H1 (cell line): Measurements from ENCODE around the gene TNFAIP1. TPM values are rescaled to one million over a fixed set of nuclear protein-coding genes. Genes with fewer than 3 reads are reported as not detected.

Experiments used
- CTCF ChIA-PET: fragments of 300-600 bp; sonication (Branson Sonifier 250); formaldehyde crosslinking; loops from one replicate; lab custom pipeline; 2021; ENCODE audit not compliant: partially characterized antibody; lab: Charles Lee
- POLR2A ChIA-PET: fragments of 300-600 bp; sonication (Branson Sonifier 250); formaldehyde crosslinking; loops from one replicate; lab custom pipeline; 2021; ENCODE audit warnings: inconsistent platforms; ENCODE audit not compliant: partially characterized antibody; lab: Charles Lee
- DNase-seq, 2 experiments: peaks; one replicate each; pipeline versions ENCODE4 v3.0.0 to v3.0.0-alpha.2; 2010 to 2022; ENCODE audit warnings: low spot score in 2 of 2, low read depth in 1 of 2, mixed read lengths in 1 of 2
- FAIRE-seq: peaks from 2 replicates; lab custom pipeline; 2011; peaks lifted over from hg19 to GRCh38; lab: Jason Lieb, UNC
- H2AFZ ChIP-seq: 2 replicates; pipeline ENCODE4 v1.8.1; 2012; ENCODE audit warnings: low read length, inconsistent platforms
- H2AK5ac ChIP-seq: 2 replicates; pipeline ENCODE4 v1.6.1; 2013; ENCODE audit warnings: low read depth, low read length
- H2BK120ac ChIP-seq: replicated peaks from 2 replicates; pipeline ENCODE3; 2013; ENCODE audit warnings: low read depth, low read length, inconsistent platforms
- H2BK12ac ChIP-seq: 2 replicates; pipeline ENCODE4 v1.6.1; 2013; ENCODE audit warnings: low read depth, low read length
- H2BK15ac ChIP-seq: 2 replicates; pipeline ENCODE4 v1.6.1; 2013; ENCODE audit warnings: low read length
- H2BK20ac ChIP-seq: 2 replicates; pipeline ENCODE4 v1.6.1; 2013; ENCODE audit warnings: low read length
- H2BK5ac ChIP-seq: 2 replicates; pipeline ENCODE4 v1.6.1; 2013; ENCODE audit warnings: low read depth, low read length
- H3K14ac ChIP-seq: 2 replicates; pipeline ENCODE4 v1.6.1; 2013; ENCODE audit warnings: inconsistent platforms; ENCODE audit not compliant: insufficient read length
- H3K18ac ChIP-seq: 2 replicates; pipeline ENCODE4 v1.6.1; 2013; ENCODE audit warnings: low read length; ENCODE audit errors: extremely low read depth
- H3K23ac ChIP-seq: 2 replicates; pipeline ENCODE4 v1.6.1; 2013; ENCODE audit warnings: inconsistent platforms; ENCODE audit not compliant: insufficient read length
- H3K23me2 ChIP-seq: 2 replicates; pipeline ENCODE4 v1.6.1; 2013; ENCODE audit warnings: low read depth, low read length
- H3K27ac ChIP-seq: 2 replicates; pipeline ENCODE4 v1.6.1; 2011; ENCODE audit warnings: low read depth, low read length, inconsistent platforms
- H3K27me3 ChIP-seq, 4 experiments: replicated peaks in 1 of 4; 1 replicate in 1 of 4; 2 replicates in 3 of 4; pipeline versions ENCODE4 v1.6.1 to v1.8.1; 2011 to 2013; ENCODE audit warnings: low read length in 3 of 4, mild to moderate bottlenecking in 3 of 4, inconsistent platforms in 2 of 4, mixed read lengths in 2 of 4, moderate library complexity in 1 of 4; ENCODE audit not compliant: control insufficient read depth in 3 of 4, insufficient read depth in 3 of 4; ENCODE audit errors: extremely low read depth in 1 of 4
- H3K36me3 ChIP-seq, 4 experiments: 2 replicates each; pipeline versions ENCODE4 v1.6.1 to v1.8.1; 2011 to 2013; ENCODE audit warnings: mild to moderate bottlenecking in 4 of 4, low read length in 3 of 4, moderate library complexity in 2 of 4, control low read depth in 1 of 4, inconsistent platforms in 1 of 4; ENCODE audit not compliant: insufficient read depth in 4 of 4, control insufficient read depth in 2 of 4
- H3K4ac ChIP-seq: replicated peaks from 2 replicates; pipeline ENCODE3; 2013; ENCODE audit warnings: low read length, low read depth, mixed read lengths, inconsistent platforms; ENCODE audit not compliant: insufficient read length
- H3K4me1 ChIP-seq, 4 experiments: replicated peaks in 1 of 4; 1 replicate in 1 of 4; 2 replicates in 3 of 4; pipeline versions ENCODE4 v1.6.1 to v1.8.1; 2011 to 2013; ENCODE audit warnings: low read length in 3 of 4, inconsistent platforms in 2 of 4, mixed read lengths in 1 of 4; ENCODE audit not compliant: insufficient read depth in 4 of 4, control insufficient read depth in 3 of 4
- H3K4me2 ChIP-seq, 2 experiments: 2 replicates each; pipeline versions ENCODE4 v1.6.1 to v1.8.1; 2011 to 2013; ENCODE audit warnings: low read depth in 2 of 2, low read length in 2 of 2, control low read depth in 1 of 2, inconsistent platforms in 1 of 2, mild to moderate bottlenecking in 1 of 2; ENCODE audit not compliant: insufficient read depth in 1 of 2
- H3K4me3 ChIP-seq, 4 experiments: fragments of 200-600, 300-600 bp in 1 of 4; sonication (generic), shearing (Covaris generic), sonication (Bioruptor Twin) in 1 of 4; 2 replicates each; pipeline versions ENCODE4 v1.5.1 to v1.8.1; 2011 to 2016; ENCODE audit warnings: low read length in 4 of 4, low read depth in 3 of 4, control low read depth in 2 of 4, inconsistent platforms in 2 of 4, mild to moderate bottlenecking in 2 of 4, mixed read lengths in 1 of 4, moderate library complexity in 1 of 4; ENCODE audit not compliant: insufficient read depth in 2 of 4; ENCODE audit errors: extremely low read depth in 1 of 4
- H3K56ac ChIP-seq: replicated peaks from 2 replicates; pipeline ENCODE3; 2013; ENCODE audit warnings: low read depth, mild to moderate bottlenecking, mixed read lengths, low read length, inconsistent platforms; ENCODE audit not compliant: insufficient read length
- H3K79me1 ChIP-seq: 2 replicates; pipeline ENCODE4 v1.6.1; 2013; ENCODE audit warnings: low read depth, low read length, control low read depth
- H3K79me2 ChIP-seq, 2 experiments: 2 replicates each; pipeline versions ENCODE4 v1.6.1 to v1.8.1; 2012 to 2013; ENCODE audit warnings: low read length in 2 of 2, mild to moderate bottlenecking in 2 of 2, inconsistent platforms in 1 of 2; ENCODE audit not compliant: insufficient read depth in 2 of 2, control insufficient read depth in 1 of 2
- H3K9ac ChIP-seq, 4 experiments: replicated peaks in 1 of 4; 1 replicate in 1 of 4; 2 replicates in 3 of 4; pipeline versions ENCODE4 v1.6.1 to v1.8.1; 2011 to 2013; ENCODE audit warnings: low read depth in 3 of 4, low read length in 3 of 4, control low read depth in 2 of 4, mild to moderate bottlenecking in 2 of 4, moderate library complexity in 2 of 4, inconsistent platforms in 1 of 4; ENCODE audit errors: extremely low read depth in 1 of 4
- H3K9me3 ChIP-seq, 2 experiments: 2 replicates each; pipeline versions ENCODE4 v1.6.1 to v1.8.1; 2012 to 2013; ENCODE audit warnings: mild to moderate bottlenecking in 2 of 2, moderate library complexity in 2 of 2, control low read depth in 1 of 2, inconsistent platforms in 1 of 2, low read depth in 1 of 2, low read length in 1 of 2, mixed read lengths in 1 of 2; ENCODE audit not compliant: insufficient read depth in 2 of 2
- H4K20me1 ChIP-seq, 2 experiments: replicated peaks in 1 of 2; 2 replicates each; pipeline versions ENCODE3 to v1.8.1; 2011 to 2013; ENCODE audit warnings: inconsistent platforms in 2 of 2, low read length in 2 of 2, mild to moderate bottlenecking in 1 of 2; ENCODE audit not compliant: insufficient read depth in 2 of 2, control insufficient read depth in 1 of 2
- H4K5ac ChIP-seq: 2 replicates; pipeline ENCODE4 v1.6.1; 2013; ENCODE audit warnings: low read length, low read depth, mixed read lengths, inconsistent platforms; ENCODE audit not compliant: insufficient read length
- H4K8ac ChIP-seq: 2 replicates; pipeline ENCODE4 v1.8.0; 2013; ENCODE audit warnings: mild to moderate bottlenecking, moderate library complexity, low read length, inconsistent platforms; ENCODE audit not compliant: insufficient read depth; ENCODE audit errors: extremely low read depth
- H4K91ac ChIP-seq: replicated peaks from 2 replicates; pipeline ENCODE3; 2013; ENCODE audit warnings: low read length, mixed read lengths, inconsistent platforms; ENCODE audit not compliant: insufficient read length
- ASH2L ChIP-seq: fragments of 200-600, 300-600 bp; sonication (generic); IDR thresholded peaks from one replicate; pipeline ENCODE4 v1.7.1; 2017; ENCODE audit warnings: low read length
- BCL11A ChIP-seq, 2 experiments: IDR thresholded peaks; one replicate each; pipeline ENCODE4 v1.6.1; 2011; ENCODE audit warnings: low read depth in 2 of 2, low read length in 2 of 2, mild to moderate bottlenecking in 2 of 2
- CBX8 ChIP-seq: fragments of 300-800, 300-1000 bp; sonication (generic); IDR thresholded peaks from 2 replicates; pipeline ENCODE4 v1.7.1; 2016; ENCODE audit warnings: low read depth, low read length, borderline replicate concordance
- EP300 ChIP-seq, 2 experiments: IDR thresholded peaks; 1 replicate in 1 of 2; 2 replicates in 1 of 2; pipeline ENCODE4 v1.6.1; 2011 to 2012; ENCODE audit warnings: low read depth in 2 of 2, low read length in 2 of 2, mild to moderate bottlenecking in 2 of 2, borderline replicate concordance in 1 of 2, inconsistent platforms in 1 of 2, moderate library complexity in 1 of 2
- EZH2 ChIP-seq: fragments of 200-600 bp; sonication (generic); IDR thresholded peaks from 2 replicates; pipeline ENCODE4 v1.7.1; 2012; ENCODE audit warnings: low read depth, mild to moderate bottlenecking, moderate library complexity, low read length, inconsistent platforms; ENCODE audit not compliant: severe bottlenecking
- FOSL1 ChIP-seq: IDR thresholded peaks from 2 replicates; pipeline ENCODE4 v1.6.1; 2011; ENCODE audit warnings: mild to moderate bottlenecking, low read depth, low read length, moderate library complexity; ENCODE audit not compliant: insufficient read depth
- HDAC2 ChIP-seq, 2 experiments: fragments of 300-600 bp in 1 of 2; sonication (generic) in 1 of 2; IDR thresholded peaks; 2 replicates each; pipeline ENCODE4 v1.6.1; 2011 to 2012; ENCODE audit warnings: low read depth in 2 of 2, low read length in 2 of 2, mild to moderate bottlenecking in 2 of 2, moderate library complexity in 2 of 2, borderline replicate concordance in 1 of 2, inconsistent platforms in 1 of 2
- JUND ChIP-seq: IDR thresholded peaks from 2 replicates; pipeline ENCODE4 v1.6.1; 2011; ENCODE audit warnings: mild to moderate bottlenecking, improper control_type of control experiment, low read length
- KDM4A ChIP-seq: IDR thresholded peaks from one replicate; pipeline ENCODE4 v1.7.1; 2012; ENCODE audit warnings: low read depth, mild to moderate bottlenecking, moderate library complexity, low read length, inconsistent platforms; ENCODE audit not compliant: severe bottlenecking
- POU5F1 ChIP-seq: IDR thresholded peaks from 2 replicates; pipeline ENCODE4 v1.6.1; 2011; ENCODE audit warnings: low read depth, mild to moderate bottlenecking, low read length, moderate library complexity
- RXRA ChIP-seq: IDR thresholded peaks from 2 replicates; pipeline ENCODE4 v1.6.1; 2011; ENCODE audit warnings: low read depth, mild to moderate bottlenecking, low read length, moderate library complexity; ENCODE audit not compliant: insufficient read depth
- SIX5 ChIP-seq: IDR thresholded peaks from 2 replicates; pipeline ENCODE4 v1.6.1; 2011; ENCODE audit warnings: mild to moderate bottlenecking, low read depth, low read length
- WGBS, 2 experiments: shearing (Covaris generic) in 1 of 2; methylation state at CpG; one replicate each; pipeline versions ENCODE4 v1.1.6 to v1.1.7; 2013 to 2015; ENCODE audit warnings: low lambda C conversion rate in 2 of 2, mixed read lengths in 2 of 2, inconsistent platforms in 1 of 2, low coverage in 1 of 2, missing lambda C conversion rate in 1 of 2; ENCODE audit not compliant: insufficient replicate concordance in 2 of 2, insufficient coverage in 1 of 2, insufficient read length in 1 of 2; ENCODE audit errors: extremely low coverage in 1 of 2, missing lambda C conversion rate in 1 of 2; 5-methylcytosine and 5-hydroxymethylcytosine counted together
- polyA plus RNA-seq, 7 experiments: library from polyadenylated mRNA; depleted of rRNA in 3 of 7; stranded (reverse) in 5 of 7; unstranded in 2 of 7; fragments of >200 nt in 5 of 7; fragments of 200-250 nt in 2 of 7; gene quantifications; 1 replicate in 5 of 7; 2 replicates in 1 of 7; 4 replicates in 1 of 7; pipeline versions ENCODE4 v1.2.1 to v1.2.3, GENCODE V29; 2011 to 2013; ENCODE audit warnings: missing spikeins in 2 of 7, mixed read lengths in 2 of 7
- total RNA-seq: library from RNA; stranded (reverse); fragmentation: NEBNext Ultra II Directional; extraction: Animal tissue kit (Norgen Biotek cat#: 25700); gene quantifications from 2 replicates; pipeline ENCODE4 v1.2.1, GENCODE V29; 2021
- TF ChIP-seq, protein P1 (sequence below): IDR thresholded peaks from 2 replicates; pipeline ENCODE4 v1.6.1; 2012; ENCODE audit warnings: inconsistent platforms

Gene TNFAIP1
- total and polyA plus RNA-seq, 2 of the 8 experiments (the other 6 are each of a cell fraction or from before 2014, with no cell fraction given), result 16.9 to 19.5 TPM

DNA sequence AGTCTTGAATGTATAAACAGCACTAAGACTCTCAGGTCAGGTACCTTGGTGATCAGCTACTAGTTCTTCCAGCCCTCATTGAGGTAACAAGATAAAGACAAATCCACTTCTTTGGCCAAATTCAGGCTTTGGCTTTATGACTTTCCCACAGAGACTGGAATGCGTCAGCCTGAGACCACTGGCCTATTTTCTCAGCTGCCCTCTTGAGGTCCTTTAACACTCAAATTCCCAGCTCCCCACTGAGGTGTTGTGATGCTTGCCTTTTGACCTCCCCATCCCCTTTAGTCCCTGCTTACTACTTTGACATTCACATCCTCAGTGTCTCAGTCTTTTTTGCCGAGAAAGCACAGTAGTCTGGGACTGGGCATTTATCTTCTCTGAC is 10.6 kb downstream of the TNFAIP1 start:
- CTCF ChIA-PET, result interaction anchor here (0.7 to 2.5 kb wide), 9 partner anchors 8 to 460 kb away, joined by 3 to 10 read pairs (median 5); partner anchors contain the start of genes IFT20 and TNFAIP1
- H2AFZ ChIP-seq, result no peak overlapping the region
- no peak overlapping the region for H2AK5ac ChIP-seq
- H3K9ac ChIP-seq, result no peak overlapping the region; a peak in 1 of 7 replicates
- H3K27me3 ChIP-seq, result no peaks in the 10 kb centered on the region
- H4K8ac ChIP-seq, result no peak overlapping the region
- H4K91ac ChIP-seq, result no peak overlapping the region
- H3K14ac ChIP-seq, result no peak overlapping the region
- no peak overlapping the region for H2BK15ac ChIP-seq
- H4K20me1 ChIP-seq, result peaks cover 13 to 15% of the 10 kb centered on the region in 2 experiments
- FAIRE-seq, result no peak
- H3K79me1 ChIP-seq, result no peaks in the 10 kb centered on the region
- no peak overlapping the region for H2BK12ac ChIP-seq
- no peak overlapping the region for H2BK120ac ChIP-seq
- H3K36me3 ChIP-seq, result peaks cover 22 to 57% (median 45%) of the 10 kb centered on the region in 4 experiments
- no peak overlapping the region for H2BK5ac ChIP-seq
- no peak overlapping the region for H3K56ac ChIP-seq
- peaks cover 0 to 4% (median 0%) of the 10 kb centered on the region in 4 experiments; a peak in 3 of 7 replicates for H3K4me1 ChIP-seq
- no peak overlapping the region for H3K23ac ChIP-seq
- POLR2A ChIA-PET, result interaction anchor here (1.1 to 9.7 kb wide), 8 partner anchors 10 to 56 kb away, joined by 4 to 92 read pairs (median 10); partner anchors contain the start of genes IFT20, POLDIP2, SEBOX and TNFAIP1
- no peak overlapping the region for H3K27ac ChIP-seq
- DNase-seq, result no peak
- no peak overlapping the region for H3K4ac ChIP-seq
- no peak overlapping the region for H3K4me3 ChIP-seq
- no peaks in the 10 kb centered on the region for H3K79me2 ChIP-seq
- H4K5ac ChIP-seq, result no peak overlapping the region
- TF ChIP-seq POU5F1 (no peak), SIX5 (no peak), BCL11A (IDR thresholded peaks at IDR 0.05; ENCODE audit: low read depth in 2 of 2, low read length in 2 of 2) (no peak), FOSL1 (no peak), HDAC2 (IDR thresholded peaks at IDR 0.05; ENCODE audit: borderline replicate concordance in 1 of 2, low read depth in 2 of 2, low read length in 2 of 2) (no peak), RXRA (no peak), EZH2 (no peak), ASH2L (no peak), JUND (no peak), KDM4A (no peak), CBX8 (no peak), EP300 (IDR thresholded peaks at IDR 0.05; ENCODE audit: borderline replicate concordance in 1 of 2, low read depth in 2 of 2, low read length in 2 of 2) (no peak)
- TF ChIP-seq, protein P1, sequence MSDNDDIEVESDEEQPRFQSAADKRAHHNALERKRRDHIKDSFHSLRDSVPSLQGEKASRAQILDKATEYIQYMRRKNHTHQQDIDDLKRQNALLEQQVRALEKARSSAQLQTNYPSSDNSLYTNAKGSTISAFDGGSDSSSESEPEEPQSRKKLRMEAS, result no peak
- H3K18ac ChIP-seq, result no peak overlapping the region
- WGBS, 2 experiments, result 74% methylated on average over 2 of the region's 2 CpGs; no CpG with 5 or more reads in 1 of the 2 experiments
- H3K9me3 ChIP-seq, result no peaks in the 10 kb centered on the region
- no peaks in the 10 kb centered on the region for H3K23me2 ChIP-seq
- no peak overlapping the region for H3K4me2 ChIP-seq
- H2BK20ac ChIP-seq, result no peak overlapping the region
